Suppressor macrophage treated with lipopolysaccharide for 1 hour (primary cell): ENCODE measurements around the gene TMEM181.
A peak's percentile ranks its signal among the peaks of the same experiment; 100 is the strongest.
"Not testable (repeated sequence)": the region's sequence is repeated elsewhere in the genome, so short reads cannot be mapped to it uniquely, and the experiment has no call there.

Experiments used
- DNase-seq, 3 donors: peaks; one replicate each; pipeline ENCODE4 v3.0.0-alpha.2; 2020 to 2022

The TMEM181 gene

DNA sequence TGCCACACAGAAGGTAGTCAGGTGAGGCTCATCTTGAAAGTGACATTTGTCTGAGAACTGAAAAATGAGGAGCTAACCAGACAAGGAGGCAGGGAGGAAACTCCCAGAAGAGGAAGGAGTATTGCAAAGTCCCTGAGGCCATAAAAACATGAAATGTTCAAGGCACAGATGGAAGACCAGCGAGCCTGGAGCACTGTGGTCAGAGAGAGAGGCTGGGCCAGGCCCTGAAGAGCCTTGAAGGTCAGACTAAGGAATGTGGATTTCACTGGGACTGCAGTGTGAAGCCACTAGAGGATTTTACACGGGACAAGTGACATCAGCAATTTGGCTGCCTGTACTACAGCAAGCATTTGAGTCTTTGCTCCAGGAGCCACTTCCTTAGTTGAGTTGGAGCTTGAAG lies 21.1 kb upstream of the TMEM181 start:
- DNase-seq, result no peak

DNA sequence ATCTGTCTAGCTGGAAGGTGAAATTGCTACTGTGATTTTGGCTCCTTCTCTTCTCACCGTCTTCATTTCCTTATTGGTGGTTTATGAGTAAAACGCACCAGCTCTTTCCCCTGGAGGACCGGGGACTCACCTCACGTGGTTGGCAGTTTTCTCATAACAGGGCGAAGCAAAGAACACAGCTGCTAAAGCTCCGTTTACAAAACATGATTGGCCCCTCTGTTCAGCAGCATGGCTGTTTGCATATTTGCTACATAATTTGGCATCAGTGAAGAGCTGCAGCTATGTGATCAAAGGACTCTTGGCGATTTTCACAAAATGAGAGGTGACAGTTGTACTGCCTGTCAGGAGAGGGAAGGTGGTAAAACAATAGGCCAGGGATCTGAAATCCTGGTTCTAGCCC lies 20.5 kb upstream of the TMEM181 start:
- DNase-seq, result no peak

DNA sequence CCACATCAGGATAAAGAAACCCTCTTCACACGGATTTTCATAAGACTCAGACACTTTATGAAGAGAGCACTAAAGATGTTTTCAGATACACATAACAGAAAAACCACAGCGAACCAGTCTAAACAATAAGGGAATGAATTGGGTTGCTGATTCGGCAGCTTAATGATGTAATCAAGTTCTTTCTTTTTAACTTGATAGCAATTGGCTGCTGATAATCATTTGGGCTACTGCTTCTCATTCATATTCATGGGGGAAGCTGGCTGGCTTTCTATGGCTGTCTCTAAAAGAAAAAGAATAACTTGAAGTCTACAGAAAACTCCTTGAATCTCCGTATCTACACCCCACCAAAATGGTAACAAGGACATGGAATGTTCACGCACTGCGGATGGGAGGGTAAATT lies 20.0 kb upstream of the TMEM181 start:
- DNase-seq, result no peak

DNA sequence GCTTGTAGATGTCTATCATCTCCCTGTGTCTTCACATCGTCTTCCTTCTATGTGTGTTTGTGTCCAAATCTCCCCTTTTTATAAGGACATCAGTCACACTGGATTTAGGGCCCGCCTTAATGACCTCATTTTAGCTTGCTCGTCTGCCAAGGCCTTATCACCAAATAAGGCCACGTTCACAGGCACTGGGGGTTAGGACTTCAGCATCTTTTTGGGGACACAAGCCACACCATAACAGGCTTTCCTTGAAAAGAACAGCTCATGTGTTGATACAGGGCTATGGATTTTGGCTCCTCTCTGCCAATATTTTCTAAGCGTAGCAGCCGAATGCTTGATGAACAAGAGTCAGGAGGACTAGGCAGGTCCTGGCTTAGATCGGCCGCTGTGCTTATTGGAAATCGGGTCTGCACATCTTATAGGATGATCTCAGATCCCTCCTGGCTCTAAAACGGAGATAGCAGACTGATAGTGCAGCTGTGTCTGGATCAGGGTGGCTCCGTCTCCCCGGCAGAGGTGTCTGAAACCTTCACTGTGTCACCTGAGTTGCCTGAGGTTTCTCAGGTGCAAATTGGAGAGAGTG lies 16.2 kb upstream of the TMEM181 start:
- DNase-seq, result no peak

DNA sequence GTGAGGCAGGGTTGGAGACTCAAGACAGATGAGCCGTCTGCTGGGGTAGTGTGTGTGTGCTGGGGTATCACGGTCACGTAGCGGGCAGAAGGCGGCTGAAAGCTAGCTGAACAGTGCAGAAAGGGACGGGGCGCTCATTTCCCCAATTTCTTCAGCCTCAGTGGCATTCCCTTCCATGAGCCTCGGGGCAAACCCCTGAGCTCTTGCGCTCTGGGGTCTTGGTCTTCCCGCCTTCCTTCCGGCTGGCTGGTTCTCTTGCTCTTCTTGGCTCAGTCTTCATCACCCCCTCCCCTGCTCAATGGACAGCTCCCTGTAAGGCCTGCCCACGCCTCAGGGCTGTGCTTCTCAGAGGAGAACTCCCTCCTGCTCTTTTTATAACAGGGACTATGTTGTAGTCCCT lies 15.5 kb upstream of the TMEM181 start:
- no peak for DNase-seq

DNA sequence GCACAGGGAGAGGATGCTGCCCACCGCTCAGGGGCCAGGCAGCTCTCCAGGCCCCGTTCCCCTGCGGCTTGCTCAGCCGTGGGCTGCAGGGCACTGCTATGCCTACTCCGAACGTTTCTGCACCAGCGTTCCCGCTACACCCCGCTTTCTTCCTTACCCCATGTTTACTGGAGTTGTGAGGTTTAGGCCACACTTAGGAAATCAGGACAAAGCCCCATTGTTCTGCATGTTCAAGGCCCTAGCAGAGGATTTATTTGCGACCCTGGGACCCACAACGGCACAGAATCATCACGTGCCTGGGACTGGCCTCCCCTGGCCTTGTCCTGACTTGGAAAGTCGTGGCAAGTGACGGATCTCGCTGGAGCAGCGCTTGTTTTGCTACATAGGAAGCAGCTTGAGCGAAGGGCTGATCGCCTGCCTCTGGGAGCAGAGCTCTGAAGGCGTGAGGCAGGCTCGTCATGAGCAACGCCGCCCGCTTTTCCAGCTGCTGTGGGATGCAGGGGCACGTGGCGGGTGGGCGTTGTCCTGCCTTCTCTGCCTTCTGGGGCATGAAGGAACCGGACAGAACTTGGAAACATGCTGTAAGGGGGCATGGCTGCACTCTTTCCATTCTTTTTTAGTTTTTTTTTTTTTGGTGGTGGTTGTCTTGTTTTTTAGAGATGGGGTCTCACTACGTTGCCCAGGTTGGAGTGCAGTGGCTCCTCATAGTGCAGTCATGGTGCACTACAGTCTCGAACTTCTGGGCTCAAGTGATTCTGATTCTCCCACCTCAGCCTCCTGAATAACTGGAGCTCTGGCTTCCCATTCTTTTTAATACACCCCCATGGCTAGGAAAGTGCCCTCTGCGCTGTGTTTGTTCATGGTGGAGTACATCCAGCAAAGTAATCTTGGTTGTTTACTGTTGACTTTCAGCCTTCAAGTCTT lies 14.6 kb upstream of the TMEM181 start:
- DNase-seq, result no peak

- no peak for DNase-seq
These were observed 11.3 kb upstream of the TMEM181 start for GRCh38 chr6:158548418-158549161.

- no peak for DNase-seq
These were observed 7.7 kb upstream of the TMEM181 start for GRCh38 chr6:158552055-158552795.

DNA sequence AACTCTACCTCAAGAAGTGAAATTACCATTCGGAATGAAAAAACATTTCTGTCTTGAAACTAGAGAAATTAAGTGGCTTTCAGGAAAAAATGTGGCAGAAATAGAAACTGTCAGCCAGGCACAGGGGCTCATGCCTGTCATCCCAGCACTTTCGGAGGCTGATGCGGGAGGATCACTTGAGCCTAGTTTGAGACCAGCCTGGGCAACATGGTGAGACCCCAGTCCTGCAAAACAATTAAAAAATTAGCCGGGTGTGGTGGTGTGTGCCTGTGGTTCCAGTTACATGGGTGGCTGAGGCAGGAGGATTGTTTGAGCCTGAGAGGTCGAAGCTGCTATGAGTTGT lies 7.1 kb upstream of the TMEM181 start:
- no peak for DNase-seq

- no peak for DNase-seq
These were observed 5.1 kb upstream of the TMEM181 start for GRCh38 chr6:158554611-158555361.

- no peak for DNase-seq
These were observed 3.8 kb upstream of the TMEM181 start for GRCh38 chr6:158556113-158556512.

- DNase-seq, result not testable (repeated sequence)
These were observed 2.8 kb upstream of the TMEM181 start for GRCh38 chr6:158557110-158557509.

DNA sequence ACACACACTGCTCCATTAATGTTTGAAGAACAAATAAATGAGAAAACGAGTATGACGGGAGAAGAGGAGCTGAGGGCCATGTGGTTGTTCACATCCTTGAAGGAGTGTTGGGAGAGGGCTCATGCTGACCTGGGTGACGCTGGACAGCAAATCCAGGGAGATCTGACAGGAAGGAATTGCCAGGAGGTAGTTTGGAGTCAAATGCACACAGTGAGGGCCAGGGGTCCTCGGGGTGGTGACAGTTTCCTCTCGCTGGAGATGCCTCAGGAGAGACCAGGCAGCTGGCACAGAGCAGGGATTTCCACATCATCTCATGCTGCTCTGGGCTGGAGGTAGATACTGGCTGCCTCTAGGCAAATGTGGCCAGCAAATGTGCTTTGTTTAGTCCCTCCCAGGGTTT lies 2.0 kb upstream of the TMEM181 start:
- DNase-seq, result no peak

GRCh38 chr6:158558415-158559306 lies 1.2 kb upstream of the TMEM181 start:
- no peak for DNase-seq

GRCh38 chr6:158559338-158559894 lies 475 bp upstream of the TMEM181 start:
- DNase-seq, result no peak

DNA sequence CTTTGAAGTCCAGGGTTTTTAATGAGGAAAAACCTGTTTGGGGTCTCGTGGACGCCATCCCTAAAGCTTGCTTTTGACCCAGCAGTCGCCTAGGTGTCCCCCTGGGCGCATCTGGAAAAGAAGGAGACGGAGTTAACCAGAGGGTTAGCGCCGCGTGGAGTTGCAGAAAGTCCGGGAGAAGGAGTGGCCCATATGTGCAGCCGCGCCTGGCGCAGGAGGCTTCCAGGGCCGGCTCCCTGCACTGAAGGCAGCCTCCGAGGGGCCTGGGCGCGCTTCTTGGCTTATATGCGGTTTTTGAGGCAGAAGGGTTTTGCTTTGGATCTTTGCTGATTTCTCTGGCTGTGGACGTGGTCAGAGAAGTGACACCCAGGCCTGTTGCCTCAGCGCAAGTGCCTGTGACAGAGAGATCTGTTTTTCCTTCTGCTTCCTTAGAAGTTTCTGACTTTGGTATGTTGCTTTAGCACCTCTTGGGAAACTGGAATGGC lies 987 bp downstream of the TMEM181 start:
- peak; percentile 18 to 39 (median 20) for DNase-seq

GRCh38 chr6:158561321-158561884 lies 1.5 kb downstream of the TMEM181 start:
- DNase-seq, result no peak

DNA sequence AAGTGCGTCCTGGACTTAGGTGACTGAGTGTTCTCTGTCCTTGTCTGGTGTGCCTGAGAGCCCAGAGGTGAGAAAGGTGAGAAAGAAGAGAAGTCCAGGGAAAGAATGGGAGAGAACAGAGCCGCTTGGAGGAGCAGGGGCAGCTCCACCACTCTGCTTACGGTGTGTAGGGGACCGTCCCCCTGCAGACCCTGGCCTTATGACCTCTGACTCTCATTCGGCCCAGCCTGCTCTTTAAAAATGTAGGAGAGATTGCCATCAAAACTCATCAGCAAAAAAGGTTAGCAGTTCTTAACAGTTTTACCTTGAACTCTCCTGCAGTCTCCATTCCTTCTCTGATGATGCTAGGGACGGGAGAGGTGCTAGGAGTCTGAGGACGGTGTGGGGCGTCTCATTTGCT lies 2.0 kb downstream of the TMEM181 start:
- DNase-seq, result no peak

GRCh38 chr6:158564243-158565121 lies 4.6 kb downstream of the TMEM181 start:
- no peak for DNase-seq

DNA sequence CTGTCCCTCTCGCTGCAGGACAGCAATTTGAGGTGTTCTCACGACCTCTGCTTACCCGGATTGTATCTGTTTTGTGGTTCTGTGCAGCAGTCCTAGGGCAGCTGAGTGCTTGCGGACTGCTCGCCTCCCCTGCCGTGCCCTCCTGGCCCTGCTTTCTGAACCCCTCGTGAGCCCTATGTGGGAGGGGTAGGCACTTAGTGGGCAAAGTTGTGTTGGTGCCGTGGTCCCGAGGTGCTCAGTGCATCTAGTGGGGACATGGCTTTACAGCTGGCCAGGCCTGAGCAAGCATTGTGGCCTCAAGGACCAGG lies 5.2 kb downstream of the TMEM181 start:
- DNase-seq, result no peak
